Measurements from ENCODE around the gene VEZT. TPM values are rescaled to one million over a fixed set of nuclear protein-coding genes. Genes with fewer than 3 reads are reported as not detected.

Gene VEZT
- total RNA-seq, 1 experiment from 2014 or later, result 107 TPM

- H3K27ac ChIP-seq (ENCODE audit: low read depth, low read length, poor library complexity, severe bottlenecking), result no peak overlapping the region
- ChIA-PET CTCF (no interaction called here), POLR2A (ENCODE audit: low non-redundant PET) (interaction anchor here (0.8 kb wide), 1 partner anchor 218 kb away, joined by 3 read pairs; no protein-coding TSS in a partner anchor)
- no peaks in the 10 kb centered on the region for H3K36me3 ChIP-seq (ENCODE audit: insufficient read depth, low read length, poor library complexity, severe bottlenecking)
- no peaks in the 10 kb centered on the region for H3K27me3 ChIP-seq (replicated peaks; ENCODE audit: insufficient read depth, low read depth, low read length, poor library complexity)
- no peak overlapping the region for H3K4me3 ChIP-seq (ENCODE audit: low read depth, low read length, poor library complexity, severe bottlenecking)
- no TSS peak for BruUV-seq (replicated peaks)
- intact Hi-C loops (cut with micrococcal nuclease; ENCODE audit: unreplicated experiment), result no loop called here
- H3K9me3 ChIP-seq (ENCODE audit: low read depth, low read length, poor library complexity, severe bottlenecking), result no peaks in the 10 kb centered on the region
- peaks cover 34% of the 10 kb centered on the region for H3K4me1 ChIP-seq (ENCODE audit: insufficient read depth, low read length, poor library complexity, severe bottlenecking)
- TF ChIP-seq, protein P1, sequence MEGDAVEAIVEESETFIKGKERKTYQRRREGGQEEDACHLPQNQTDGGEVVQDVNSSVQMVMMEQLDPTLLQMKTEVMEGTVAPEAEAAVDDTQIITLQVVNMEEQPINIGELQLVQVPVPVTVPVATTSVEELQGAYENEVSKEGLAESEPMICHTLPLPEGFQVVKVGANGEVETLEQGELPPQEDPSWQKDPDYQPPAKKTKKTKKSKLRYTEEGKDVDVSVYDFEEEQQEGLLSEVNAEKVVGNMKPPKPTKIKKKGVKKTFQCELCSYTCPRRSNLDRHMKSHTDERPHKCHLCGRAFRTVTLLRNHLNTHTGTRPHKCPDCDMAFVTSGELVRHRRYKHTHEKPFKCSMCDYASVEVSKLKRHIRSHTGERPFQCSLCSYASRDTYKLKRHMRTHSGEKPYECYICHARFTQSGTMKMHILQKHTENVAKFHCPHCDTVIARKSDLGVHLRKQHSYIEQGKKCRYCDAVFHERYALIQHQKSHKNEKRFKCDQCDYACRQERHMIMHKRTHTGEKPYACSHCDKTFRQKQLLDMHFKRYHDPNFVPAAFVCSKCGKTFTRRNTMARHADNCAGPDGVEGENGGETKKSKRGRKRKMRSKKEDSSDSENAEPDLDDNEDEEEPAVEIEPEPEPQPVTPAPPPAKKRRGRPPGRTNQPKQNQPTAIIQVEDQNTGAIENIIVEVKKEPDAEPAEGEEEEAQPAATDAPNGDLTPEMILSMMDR (conservative IDR thresholded peaks at IDR 0.05; ENCODE audit: low read depth, low read length), result no peak
- TF ChIP-seq EZH2 (IDR thresholded peaks at IDR 0.05; ENCODE audit: borderline replicate concordance, low read depth, low read length, poor library complexity, severe bottlenecking), result no peak
- DNase-seq (ENCODE audit: low spot score), result no peak
Observed at GRCh38 chr12:95206916-95207315, 10.7 kb upstream of the VEZT start.

GRCh38 chr12:95207407-95207806, 10.2 kb upstream of the VEZT start:
- Histone ChIP-seq H3K9me3 (ENCODE audit: low read depth, low read length, poor library complexity, severe bottlenecking) (no peaks in the 10 kb centered on the region), H3K4me3 (ENCODE audit: low read depth, low read length, poor library complexity, severe bottlenecking) (no peak overlapping the region), H3K27ac (ENCODE audit: low read depth, low read length, poor library complexity, severe bottlenecking) (no peak overlapping the region), H3K4me1 (ENCODE audit: insufficient read depth, low read length, poor library complexity, severe bottlenecking) (peaks cover 30% of the 10 kb centered on the region), H3K27me3 (replicated peaks; ENCODE audit: insufficient read depth, low read depth, low read length, poor library complexity) (no peaks in the 10 kb centered on the region), H3K36me3 (ENCODE audit: insufficient read depth, low read length, poor library complexity, severe bottlenecking) (no peaks in the 10 kb centered on the region)
- CTCF ChIA-PET, result no interaction called here
- BruUV-seq (replicated peaks), result no TSS peak
- no peak for DNase-seq (ENCODE audit: low spot score)
- TF ChIP-seq EZH2 (IDR thresholded peaks at IDR 0.05; ENCODE audit: borderline replicate concordance, low read depth, low read length, poor library complexity, severe bottlenecking), result no peak
- TF ChIP-seq, protein P1 (conservative IDR thresholded peaks at IDR 0.05; ENCODE audit: low read depth, low read length), result no peak
- POLR2A ChIA-PET (ENCODE audit: low non-redundant PET), result interaction anchor here (0.8 kb wide), 1 partner anchor 217 kb away, joined by 3 read pairs; no protein-coding TSS in a partner anchor
- intact Hi-C loops (cut with micrococcal nuclease; ENCODE audit: unreplicated experiment), result no loop called here

- ChIA-PET POLR2A (ENCODE audit: low non-redundant PET) (no interaction called here), CTCF (no interaction called here)
- no peak for DNase-seq (ENCODE audit: low spot score)
- peaks cover 25% of the 10 kb centered on the region for H3K4me1 ChIP-seq (ENCODE audit: insufficient read depth, low read length, poor library complexity, severe bottlenecking)
- no peak overlapping the region for H3K27ac ChIP-seq (ENCODE audit: low read depth, low read length, poor library complexity, severe bottlenecking)
- no peak for TF ChIP-seq EZH2 (IDR thresholded peaks at IDR 0.05; ENCODE audit: borderline replicate concordance, low read depth, low read length, poor library complexity, severe bottlenecking)
- TF ChIP-seq, protein P1 (conservative IDR thresholded peaks at IDR 0.05; ENCODE audit: low read depth, low read length), result no peak
- BruUV-seq (replicated peaks), result no TSS peak
- no peak overlapping the region for H3K4me3 ChIP-seq (ENCODE audit: low read depth, low read length, poor library complexity, severe bottlenecking)
- intact Hi-C loops (cut with micrococcal nuclease; ENCODE audit: unreplicated experiment), result no loop called here
- no peaks in the 10 kb centered on the region for H3K36me3 ChIP-seq (ENCODE audit: insufficient read depth, low read length, poor library complexity, severe bottlenecking)
- no peaks in the 10 kb centered on the region for H3K27me3 ChIP-seq (replicated peaks; ENCODE audit: insufficient read depth, low read depth, low read length, poor library complexity)
- no peaks in the 10 kb centered on the region for H3K9me3 ChIP-seq (ENCODE audit: low read depth, low read length, poor library complexity, severe bottlenecking)
Observed at GRCh38 chr12:95208678-95209077, 8.9 kb upstream of the VEZT start.

Measured in A673 (cell line).